Iris pigment epithelial cell (primary cell): ENCODE data around the gene C1QL1.

Experiments used
- DNase-seq: peaks from one replicate; pipeline ENCODE4 v3.0.0-alpha.2; 2011; ENCODE audit warnings: low read depth

C1QL1 gene

GRCh38 chr17:44914148-44914547 is 54.0 kb downstream of the C1QL1 start:
- no peak for DNase-seq

- no peak for DNase-seq
Observed at GRCh38 chr17:44913676-44914075, 54.4 kb downstream of the C1QL1 start.

- DNase-seq, result no peak
Observed at GRCh38 chr17:44912763-44913544, 55.1 kb downstream of the C1QL1 start.

- DNase-seq, result peak; percentile 44
Observed at GRCh38 chr17:44911133-44912001, 56.7 kb downstream of the C1QL1 start.

- no peak for DNase-seq
Observed at GRCh38 chr17:44910231-44911106, 57.6 kb downstream of the C1QL1 start.
